GM21526 (cell line): ENCODE measurements around the gene GCK.
A peak's percentile ranks its signal among the peaks of the same experiment; 100 is the strongest.

ENCODE experiments used
- ATAC-seq: cut with Tn5 transposase; IDR thresholded peaks from one replicate; pipeline ENCODE4 v1.9.1; 2021; ENCODE audit warnings: moderate library complexity; ENCODE audit not compliant: unreplicated experiment, low FRiP score

The GCK gene

DNA sequence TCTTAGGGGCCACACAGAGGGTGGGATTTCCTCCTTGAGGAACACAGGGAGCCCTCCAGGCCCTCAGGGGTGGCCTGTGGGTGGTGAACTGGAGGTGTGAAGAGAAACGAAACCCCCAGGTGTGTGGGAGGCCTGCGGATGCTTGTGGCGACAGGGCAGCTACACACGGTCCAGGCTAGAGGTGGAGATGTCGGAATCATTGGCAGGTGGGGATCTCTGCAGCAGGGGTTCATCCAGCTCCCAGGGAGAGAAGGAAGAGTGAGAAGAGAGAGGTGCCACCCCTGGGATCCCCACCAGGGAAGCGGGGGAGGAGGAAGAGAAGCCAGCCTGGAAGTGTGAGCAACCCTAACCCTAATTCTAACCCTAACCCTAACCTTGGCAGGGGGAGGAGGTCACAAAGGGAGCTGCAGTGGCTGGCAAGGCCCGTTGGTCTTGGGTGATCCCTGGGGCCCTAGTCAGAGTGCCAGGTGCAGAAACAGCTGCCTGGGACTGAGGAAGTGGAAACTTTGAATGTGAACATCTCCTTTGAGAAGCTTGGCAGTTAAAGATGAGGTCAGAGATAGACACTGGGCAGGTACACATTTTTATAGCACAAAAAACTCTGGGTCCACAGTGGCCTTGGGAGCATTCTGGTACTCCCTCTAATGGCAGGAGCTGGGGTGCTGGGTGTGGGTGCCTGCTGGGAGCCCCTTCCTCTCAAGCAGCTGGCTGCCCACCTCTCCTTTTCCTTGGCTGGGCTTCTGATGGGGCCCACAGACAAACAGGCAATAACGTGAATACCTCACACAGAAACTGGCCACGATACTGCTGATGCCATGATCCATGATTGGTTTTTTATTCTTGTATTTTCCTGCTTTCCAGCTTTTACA is 91.9 kb downstream of the GCK start:
- ATAC-seq = peak; percentile 64

GRCh38 chr7:44096326-44096881 is 92.8 kb downstream of the GCK start:
- ATAC-seq = no peak

DNA sequence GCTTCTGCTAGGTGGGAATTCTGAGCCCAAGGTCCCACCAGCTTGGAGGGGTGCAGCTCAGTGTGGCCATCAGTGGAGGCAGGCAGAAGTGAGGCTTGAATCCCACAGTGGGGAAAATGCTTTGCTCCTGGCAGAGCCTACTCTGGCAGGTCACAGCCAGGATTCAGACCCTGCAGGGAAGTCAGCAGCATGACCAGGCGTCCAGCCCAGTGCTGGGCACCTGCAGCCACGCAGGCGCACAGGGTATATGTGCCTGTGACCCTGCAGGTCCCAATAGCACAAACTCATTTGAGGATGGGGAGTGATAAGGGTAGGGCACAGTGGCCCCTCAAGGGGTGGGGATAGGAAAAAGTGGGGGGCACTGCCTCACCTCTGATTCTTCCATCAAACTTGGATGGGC is 93.5 kb downstream of the GCK start:
- no peak for ATAC-seq

- ATAC-seq = no peak
These were observed 94.2 kb downstream of the GCK start for GRCh38 chr7:44094883-44095592.

GRCh38 chr7:44094365-44094764 is 94.9 kb downstream of the GCK start:
- ATAC-seq = no peak
